CD4-positive, alpha-beta T cell (primary cell): Measurements from ENCODE around the gene POLR1F. TPM values are rescaled to one million over a fixed set of nuclear protein-coding genes. Genes with fewer than 3 reads are reported as not detected.

Experiments used
- ATAC-seq: fragments of 200-7000 bp; cut with Tn5 transposase; one replicate; pipeline ENCODE4 v1.10.0; 2022; ENCODE audit warnings: mild to moderate bottlenecking; ENCODE audit not compliant: poor library complexity
- CTCF ChIA-PET: fragments of 350-600 bp; sonication (Branson Sonifier 250); formaldehyde crosslinking; loops from one replicate; lab custom pipeline; 2021; ENCODE audit warnings: antibody characterized with exemption, inconsistent platforms; lab: Charles Lee
- POLR2A ChIA-PET: fragments of 350-600 bp; sonication (Branson Sonifier 250); formaldehyde crosslinking; loops from one replicate; lab custom pipeline; 2021; ENCODE audit warnings: antibody characterized with exemption, inconsistent platforms; lab: Charles Lee
- DNase-seq, 14 experiments: peaks; one replicate each; pipeline ENCODE4 v3.0.0-alpha.2; 2013 to 2020; ENCODE audit warnings: mixed read lengths in 2 of 14
- H3K27ac ChIP-seq, 2 donors: one replicate each; pipeline versions ENCODE4 v1.5.1 to v1.7.0; 2013; ENCODE audit warnings: low read length in 2 of 2, low read depth in 1 of 2, mild to moderate bottlenecking in 1 of 2
- H3K27me3 ChIP-seq, 2 experiments: 1 replicate in 1 of 2; 2 replicates in 1 of 2; pipeline versions ENCODE4 v1.6.1 to v1.7.0; 2013; ENCODE audit warnings: low read length in 2 of 2, control low read depth in 1 of 2, mild to moderate bottlenecking in 1 of 2, moderate library complexity in 1 of 2; ENCODE audit not compliant: insufficient read depth in 2 of 2, control insufficient read depth in 1 of 2
- H3K36me3 ChIP-seq: one replicate; pipeline ENCODE4 v1.6.1; 2013; ENCODE audit warnings: low read length, control low read depth; ENCODE audit not compliant: insufficient read depth
- H3K4me1 ChIP-seq: one replicate; pipeline ENCODE4 v1.6.1; 2013; ENCODE audit warnings: low read length, control low read depth; ENCODE audit not compliant: insufficient read depth
- H3K4me3 ChIP-seq: one replicate; pipeline ENCODE4 v1.5.1; 2013; ENCODE audit warnings: mild to moderate bottlenecking, low read length, moderate library complexity
- H3K9me3 ChIP-seq, 2 experiments: 1 replicate in 1 of 2; 2 replicates in 1 of 2; pipeline versions ENCODE4 v1.6.1 to v1.7.0; 2013; ENCODE audit warnings: low read length in 2 of 2, mild to moderate bottlenecking in 2 of 2, control low read depth in 1 of 2, moderate library complexity in 1 of 2; ENCODE audit not compliant: control insufficient read depth in 1 of 2, insufficient read depth in 1 of 2
- H3K27ac Mint-ChIP-seq: one replicate; pipeline ENCODE4 v1.8.0; 2020; ENCODE audit warnings: mixed read lengths
- H3K27me3 Mint-ChIP-seq: one replicate; pipeline ENCODE4 v1.8.0; 2021; ENCODE audit warnings: mixed read lengths
- H3K36me3 Mint-ChIP-seq: one replicate; pipeline ENCODE4 v1.8.0; 2021; ENCODE audit warnings: low read depth, mixed read lengths
- H3K4me1 Mint-ChIP-seq: one replicate; pipeline ENCODE4 v1.8.0; 2021; ENCODE audit warnings: low read depth, mixed read lengths
- H3K4me3 Mint-ChIP-seq: one replicate; pipeline ENCODE4 v1.8.0; 2020; ENCODE audit warnings: mild to moderate bottlenecking, mixed read lengths
- H3K9me3 Mint-ChIP-seq: one replicate; pipeline ENCODE4 v1.8.0; 2020; ENCODE audit warnings: mixed read lengths
- intact Hi-C, 2 experiments: fragments of 100-400 bp; cut with DNase I in 1 of 2; cut with micrococcal nuclease in 1 of 2; formaldehyde crosslinking; loops; one replicate each; pipeline versions ENCODE4 v1.15.1 to v1.9.0; 2023 to 2025; cut with DNase I, micrococcal nuclease
- polyA plus RNA-seq, 2 donors: library from polyadenylated mRNA; unstranded; fragments of 120-200 nt; gene quantifications; one replicate each; pipeline ENCODE4 v1.2.1, GENCODE V29; 2013
- total RNA-seq, 174 experiments: library from RNA in 2 of 174; stranded (reverse) in 2 of 174; gene quantifications; one replicate each; pipeline ENCODE4 v1.2.3 and lab custom pipeline; 2021 to 2026
- TF ChIP-seq, protein P1 (sequence below): fragments of 200-600 bp; IDR thresholded peaks from one replicate; pipeline ENCODE4 v1.8.0; 2022; ENCODE audit warnings: antibody characterized with exemption, mild to moderate bottlenecking

POLR1F gene, protein sequence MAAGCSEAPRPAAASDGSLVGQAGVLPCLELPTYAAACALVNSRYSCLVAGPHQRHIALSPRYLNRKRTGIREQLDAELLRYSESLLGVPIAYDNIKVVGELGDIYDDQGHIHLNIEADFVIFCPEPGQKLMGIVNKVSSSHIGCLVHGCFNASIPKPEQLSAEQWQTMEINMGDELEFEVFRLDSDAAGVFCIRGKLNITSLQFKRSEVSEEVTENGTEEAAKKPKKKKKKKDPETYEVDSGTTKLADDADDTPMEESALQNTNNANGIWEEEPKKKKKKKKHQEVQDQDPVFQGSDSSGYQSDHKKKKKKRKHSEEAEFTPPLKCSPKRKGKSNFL
- 10 to 100 TPM; 31.7 to 32.2 TPM for total RNA-seq
- 10.8 TPM for polyA plus RNA-seq (2013, experiment 1 of 2)
- polyA plus RNA-seq (2013, experiment 2 of 2): 11.4 TPM
- 23.8 to 165 (median 52.7) reads per million in 172 experiments for total RNA-seq (lab: John Stamatoyannopoulos, UW)

DNA sequence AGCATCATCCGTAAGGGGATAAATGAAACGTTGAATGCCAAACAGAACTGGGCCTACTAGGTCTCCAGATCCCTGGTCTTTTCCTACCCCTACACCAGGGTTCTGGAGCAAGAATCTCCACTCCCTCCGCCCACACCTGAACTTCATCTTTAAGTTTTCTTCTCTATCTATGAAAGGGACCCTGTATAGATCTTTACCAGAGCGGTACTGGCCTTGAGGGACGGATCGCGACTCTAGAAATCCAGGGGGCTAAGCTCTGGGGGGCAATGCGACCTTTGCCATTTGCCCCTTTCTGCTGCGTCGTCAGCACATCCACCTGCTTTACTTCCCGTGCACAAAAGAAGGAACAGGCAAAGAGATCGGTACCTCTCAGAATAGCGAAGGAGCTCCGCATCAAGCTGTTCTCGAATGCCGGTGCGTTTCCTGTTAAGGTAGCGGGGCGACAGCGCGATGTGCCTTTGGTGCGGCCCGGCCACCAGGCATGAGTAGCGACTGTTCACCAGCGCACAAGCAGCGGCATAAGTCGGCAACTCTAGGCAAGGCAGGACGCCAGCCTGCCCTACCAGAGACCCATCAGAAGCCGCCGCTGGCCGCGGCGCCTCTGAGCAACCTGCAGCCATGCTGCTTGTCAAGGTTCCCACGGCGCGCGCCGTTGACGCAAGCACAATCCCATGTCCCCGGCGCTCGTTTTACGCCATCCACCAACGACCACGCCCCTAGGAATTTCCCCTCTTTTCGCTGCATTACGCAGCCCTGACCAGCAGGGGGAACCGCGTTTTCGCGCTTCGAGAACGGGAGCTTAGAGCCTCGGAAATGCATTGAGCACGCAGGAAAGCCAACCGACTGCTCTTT lies at the start of gene POLR1F:
POLR1F (minus strand) TSS at position 641 of the 852 bp plus-strand sequence; CDS start at position 620, 21 bp downstream.
- H3K4me3 Mint-ChIP-seq: peak within 1 kb of the TSS; percentile 96
- ATAC-seq (peak; percentile 93), DNase-seq (peak; percentile 84 to 97 (median 90))
- H3K4me1 ChIP-seq: peaks cover 19% of the 10 kb centered on the region
- ChIA-PET CTCF (interaction anchor here (0.6 to 1.5 kb wide), 5 partner anchors 11 to 890 kb away, joined by 3 to 14 read pairs (median 5); no protein-coding TSS in a partner anchor), POLR2A (interaction anchor here (0.5 to 1.4 kb wide), 7 partner anchors 9 to 1719 kb away, joined by 3 to 13 read pairs (median 4); partner anchors contain the start of gene SP4)
- H3K36me3 Mint-ChIP-seq: peaks cover 23% of the 10 kb centered on the region
- H3K4me3 ChIP-seq: peak within 1 kb of the TSS; percentile 75
- H3K27ac Mint-ChIP-seq: peak within 1 kb of the TSS; percentile 92
- H3K9me3 Mint-ChIP-seq: no peaks in the 10 kb centered on the region
- intact Hi-C loops: loop anchor here in 1 of 2 experiments (5.0 kb wide), 1 partner anchor 464 kb away; no protein-coding TSS in a partner anchor
- no peaks in the 10 kb centered on the region for H3K36me3 ChIP-seq
- H3K9me3 ChIP-seq: no peaks in the 10 kb centered on the region
- no peaks in the 10 kb centered on the region for H3K27me3 ChIP-seq
- H3K27me3 Mint-ChIP-seq: no peaks in the 10 kb centered on the region
- peaks cover 56% of the 10 kb centered on the region for H3K4me1 Mint-ChIP-seq
- peak within 1 kb of the TSS; percentile 54 to 84 for H3K27ac ChIP-seq
- TF ChIP-seq, protein P1, sequence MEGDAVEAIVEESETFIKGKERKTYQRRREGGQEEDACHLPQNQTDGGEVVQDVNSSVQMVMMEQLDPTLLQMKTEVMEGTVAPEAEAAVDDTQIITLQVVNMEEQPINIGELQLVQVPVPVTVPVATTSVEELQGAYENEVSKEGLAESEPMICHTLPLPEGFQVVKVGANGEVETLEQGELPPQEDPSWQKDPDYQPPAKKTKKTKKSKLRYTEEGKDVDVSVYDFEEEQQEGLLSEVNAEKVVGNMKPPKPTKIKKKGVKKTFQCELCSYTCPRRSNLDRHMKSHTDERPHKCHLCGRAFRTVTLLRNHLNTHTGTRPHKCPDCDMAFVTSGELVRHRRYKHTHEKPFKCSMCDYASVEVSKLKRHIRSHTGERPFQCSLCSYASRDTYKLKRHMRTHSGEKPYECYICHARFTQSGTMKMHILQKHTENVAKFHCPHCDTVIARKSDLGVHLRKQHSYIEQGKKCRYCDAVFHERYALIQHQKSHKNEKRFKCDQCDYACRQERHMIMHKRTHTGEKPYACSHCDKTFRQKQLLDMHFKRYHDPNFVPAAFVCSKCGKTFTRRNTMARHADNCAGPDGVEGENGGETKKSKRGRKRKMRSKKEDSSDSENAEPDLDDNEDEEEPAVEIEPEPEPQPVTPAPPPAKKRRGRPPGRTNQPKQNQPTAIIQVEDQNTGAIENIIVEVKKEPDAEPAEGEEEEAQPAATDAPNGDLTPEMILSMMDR: peak; percentile 90

DNA sequence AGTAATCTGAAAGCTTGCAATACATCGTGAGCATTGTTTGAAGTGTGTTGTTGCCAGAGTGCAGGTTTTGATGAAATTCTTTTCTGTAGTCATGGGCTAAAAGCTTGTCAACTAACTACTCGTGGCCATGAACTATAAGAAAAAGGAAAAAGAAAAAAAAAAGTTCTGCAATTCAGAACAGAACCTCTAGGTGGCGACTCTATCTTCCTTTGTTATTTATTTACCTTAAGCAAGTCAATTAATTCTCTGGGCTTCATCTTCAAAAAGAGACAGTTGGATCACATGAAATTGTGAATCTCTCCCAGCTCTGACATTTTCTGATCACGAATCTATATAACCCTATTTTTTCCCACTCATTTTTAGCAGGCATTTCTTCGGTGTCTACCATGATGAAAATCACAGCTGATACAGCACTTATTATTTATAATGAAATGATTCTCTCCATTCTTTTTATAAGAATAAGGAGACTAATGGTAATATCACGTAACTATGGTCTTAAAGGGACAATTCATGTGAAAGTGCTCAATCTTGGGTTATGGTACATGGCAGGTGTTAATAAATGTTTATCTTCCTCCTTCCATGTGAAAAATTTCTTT lies 45.8 kb upstream of the POLR1F start:
- POLR2A ChIA-PET: no interaction called here
- Histone ChIP-seq H3K27me3 (no peaks in the 10 kb centered on the region), H3K4me3 (no peak overlapping the region), H3K36me3 (no peaks in the 10 kb centered on the region), H3K9me3 (no peaks in the 10 kb centered on the region), H3K27ac (no peak overlapping the region), H3K4me1 (no peaks in the 10 kb centered on the region)
- Mint-ChIP-seq H3K9me3 (no peaks in the 10 kb centered on the region), H3K4me3 (no peak overlapping the region), H3K4me1 (no peaks in the 10 kb centered on the region), H3K27ac (no peak overlapping the region), H3K36me3 (no peaks in the 10 kb centered on the region), H3K27me3 (peaks cover 9% of the 10 kb centered on the region)
- DNase-seq: peak in 3 of 14 experiments; percentile 21 to 49 (median 44)
- intact Hi-C loops: no loop called here
- CTCF ChIA-PET: interaction anchor here (0.7 to 1.2 kb wide), 3 partner anchors 10 to 45 kb away, joined by 3 to 5 read pairs (median 4); no protein-coding TSS in a partner anchor
- TF ChIP-seq, protein P1: peak; percentile 82
- ATAC-seq: no peak

- CTCF ChIA-PET: no interaction called here
- no peak for DNase-seq
- intact Hi-C loops: no loop called here
- H3K27me3 Mint-ChIP-seq: peaks cover 15% of the 10 kb centered on the region
- no peak overlapping the region for H3K27ac Mint-ChIP-seq
- no peaks in the 10 kb centered on the region for H3K4me1 Mint-ChIP-seq
- TF ChIP-seq, protein P1: no peak
- Histone ChIP-seq H3K4me3 (no peak overlapping the region), H3K27ac (no peak overlapping the region), H3K4me1 (no peaks in the 10 kb centered on the region), H3K36me3 (no peaks in the 10 kb centered on the region), H3K9me3 (no peaks in the 10 kb centered on the region), H3K27me3 (no peaks in the 10 kb centered on the region)
- POLR2A ChIA-PET: no interaction called here
- no peaks in the 10 kb centered on the region for H3K36me3 Mint-ChIP-seq
- no peaks in the 10 kb centered on the region for H3K9me3 Mint-ChIP-seq
- no peak for ATAC-seq
- H3K4me3 Mint-ChIP-seq: no peak overlapping the region
These were observed 43.2 kb upstream of the POLR1F start for GRCh38 chr7:19752020-19752419.
